ENCODE results near the gene ATAD3C. TPM values are rescaled to one million over a fixed set of nuclear protein-coding genes. Genes with fewer than 3 reads are reported as not detected.

Gene ATAD3C
- total and polyA plus RNA-seq, 2 of the 4 experiments (the other 2 are of a cell fraction) = not detected

GRCh38 chr1:1399872-1400575 is 49.5 kb upstream of the ATAD3C start:
- CTCF ChIA-PET = interaction anchor here (1.1 kb wide), 1 partner anchor 41 kb away, joined by 6 read pairs; no protein-coding TSS in a partner anchor
- Histone ChIP-seq H3K9me1 (ENCODE audit: insufficient read depth, low read length) (peaks cover 11% of the 10 kb centered on the region), H3K18ac (ENCODE audit: low read depth, low read length) (no peak overlapping the region), H4K5ac (ENCODE audit: low read depth, low read length) (peak overlapping the region; percentile 84), H2AFZ (replicated peaks; ENCODE audit: low read length, poor library complexity) (peak overlapping the region; percentile 94), H4K91ac (ENCODE audit: insufficient read depth, low read depth, low read length) (peak overlapping the region; percentile 83), H3K79me1 (ENCODE audit: low read depth in 1 of 2, low read length in 2 of 2) (peaks cover 21 to 65% of the 10 kb centered on the region in 2 experiments), H3K4ac (ENCODE audit: low read depth, low read length) (peak overlapping the region; percentile 96), H3K27ac (ENCODE audit: insufficient read depth, low read length) (peak overlapping the region; percentile 92), H3K4me3 (ENCODE audit: insufficient read depth, low read depth, low read length) (peak overlapping the region; percentile 93), H3K27me3 (ENCODE audit: control insufficient read depth, insufficient read depth, low read length) (no peaks in the 10 kb centered on the region), H3K4me2 (ENCODE audit: low read depth, low read length) (peak overlapping the region; percentile 93), H3K56ac (ENCODE audit: extremely low read depth, insufficient read depth, low read length) (peak overlapping the region; percentile 59), H2AK9ac (replicated peaks; ENCODE audit: low read depth, low read length, poor library complexity) (peak overlapping the region; percentile 99), H3K36me3 (ENCODE audit: control insufficient read depth, insufficient read depth, low read length) (peaks cover 52% of the 10 kb centered on the region), H2BK120ac (ENCODE audit: low read depth, low read length) (peak overlapping the region; percentile 48), H3K14ac (replicated peaks; ENCODE audit: low read depth, low read length) (peak overlapping the region; percentile 99), H3K9ac (ENCODE audit: low read depth, low read length) (peak overlapping the region; percentile 97), H4K8ac (ENCODE audit: low read depth in 2 of 2, low read length in 2 of 2) (peak overlapping the region; percentile 83 to 93), H2AK5ac (ENCODE audit: low read depth, low read length) (peak overlapping the region; percentile 97), H3K4me1 (ENCODE audit: control insufficient read depth, insufficient read depth, low read length) (peaks cover 12% of the 10 kb centered on the region), H3K9me3 (ENCODE audit: control insufficient read depth, insufficient read depth, low read length) (no peaks in the 10 kb centered on the region), H3K23ac (ENCODE audit: low read depth, low read length) (peak overlapping the region; percentile 98), H2BK5ac (ENCODE audit: low read depth, low read length, poor library complexity, severe bottlenecking) (peak overlapping the region; percentile 77), H2BK20ac (ENCODE audit: low read depth, low read length) (no peak overlapping the region), H2BK15ac (ENCODE audit: low read depth, low read length) (no peak overlapping the region), H4K20me1 (ENCODE audit: insufficient read depth, low read length) (peaks cover 35% of the 10 kb centered on the region; the same call in 1 of the 2 replicates)
- intact Hi-C loops (cut with micrococcal nuclease) (loop anchor here (2.0 kb wide), 2 partner anchors 51 to 71 kb away; partner anchors contain the start of genes ATAD3B and DVL1), dilution Hi-C loops (cut with HindIII; ENCODE audit: low sequenced_read_pairs, unreplicated experiment) (no loop called here), in situ Hi-C loops (cut with MboI; ENCODE audit: low sequenced_read_pairs) (no loop called here)
- DNase-seq = peak; percentile 18
- no TSS peak for BruUV-seq (replicated peaks)
- TF ChIP-seq CTCF (conservative IDR thresholded peaks at IDR 0.05; ENCODE audit: low read depth, low read length) (no peak), NFE2L2 (IDR thresholded peaks at IDR 0.05; ENCODE audit: low read depth, low read length) (no peak), ELK1 (IDR thresholded peaks at IDR 0.05; ENCODE audit: borderline replicate concordance, low read depth, low read length) (no peak), POLR2A (IDR thresholded peaks at IDR 0.05; ENCODE audit: low read depth, low read length) (no peak), CEBPB (IDR thresholded peaks at IDR 0.05; ENCODE audit: low read depth, low read length) (no peak), FOS (IDR thresholded peaks at IDR 0.05; ENCODE audit: low read depth, low read length) (no peak), MAFK (IDR thresholded peaks at IDR 0.05; ENCODE audit: low read depth, low read length) (no peak), USF2 (IDR thresholded peaks at IDR 0.05; ENCODE audit: low read depth, low read length) (no peak)
- WGBS, 2 experiments (ENCODE audit: extremely low coverage in 2 of 2, insufficient read length in 1 of 2) = 0% methylated on average over 7 of the region's 34 CpGs; no CpG with 5 or more reads in 1 of the 2 experiments
- POLR2A ChIA-PET (ENCODE audit: unreplicated experiment) = interaction anchor here (0.7 to 1.0 kb wide), 4 partner anchors 10 to 42 kb away, joined by 3 to 4 read pairs (median 3); no protein-coding TSS in a partner anchor
- ATAC-seq (ENCODE audit: low read depth) = no peak
